Measurements from ENCODE around the gene CDK5RAP2. TPM values are rescaled to one million over a fixed set of nuclear protein-coding genes. Genes with fewer than 3 reads are reported as not detected.

The CDK5RAP2 gene
- total RNA-seq, 1 donor from 2014 or later, result 80.0 TPM

- no peak for TF ChIP-seq CTCF (IDR thresholded peaks at IDR 0.05)
- H3K27me3 Mint-ChIP-seq, result peaks cover 1% of the 10 kb centered on the region
- no peak overlapping the region for H3K27ac Mint-ChIP-seq
- ChIA-PET POLR2A (no interaction called here), CTCF (no interaction called here)
- ATAC-seq (ENCODE audit: low read depth) (no peak), DNase-seq (no peak)
- H3K9me3 Mint-ChIP-seq, result no peaks in the 10 kb centered on the region
- no peaks in the 10 kb centered on the region for H3K36me3 Mint-ChIP-seq (ENCODE audit: low read depth)
- H3K4me1 Mint-ChIP-seq, result no peaks in the 10 kb centered on the region
- H3K4me3 Mint-ChIP-seq, result no peak overlapping the region
- intact Hi-C loops (cut with micrococcal nuclease), result no loop called here
Observed at GRCh38 chr9:120362446-120362845, 217.5 kb downstream of the CDK5RAP2 start.

- peaks cover 1% of the 10 kb centered on the region for H3K27me3 Mint-ChIP-seq
- no peaks in the 10 kb centered on the region for H3K36me3 Mint-ChIP-seq (ENCODE audit: low read depth)
- TF ChIP-seq CTCF (IDR thresholded peaks at IDR 0.05), result no peak
- DNase-seq (no peak), ATAC-seq (ENCODE audit: low read depth) (no peak)
- intact Hi-C loops (cut with micrococcal nuclease), result no loop called here
- H3K4me3 Mint-ChIP-seq, result no peak overlapping the region
- CTCF ChIA-PET, result no interaction called here
- POLR2A ChIA-PET, result no interaction called here
- no peak overlapping the region for H3K27ac Mint-ChIP-seq
- no peaks in the 10 kb centered on the region for H3K4me1 Mint-ChIP-seq
- H3K9me3 Mint-ChIP-seq, result no peaks in the 10 kb centered on the region
Observed at GRCh38 chr9:120361551-120361950, 218.4 kb downstream of the CDK5RAP2 start.

GRCh38 chr9:120360510-120360909 lies 219.5 kb downstream of the CDK5RAP2 start:
- no peak overlapping the region for H3K27ac Mint-ChIP-seq
- H3K36me3 Mint-ChIP-seq (ENCODE audit: low read depth), result no peaks in the 10 kb centered on the region
- peaks cover 1% of the 10 kb centered on the region for H3K27me3 Mint-ChIP-seq
- H3K9me3 Mint-ChIP-seq, result no peaks in the 10 kb centered on the region
- ChIA-PET CTCF (no interaction called here), POLR2A (no interaction called here)
- no peak for TF ChIP-seq CTCF (IDR thresholded peaks at IDR 0.05)
- intact Hi-C loops (cut with micrococcal nuclease), result no loop called here
- ATAC-seq (ENCODE audit: low read depth) (no peak), DNase-seq (no peak)
- H3K4me3 Mint-ChIP-seq, result no peak overlapping the region
- H3K4me1 Mint-ChIP-seq, result no peaks in the 10 kb centered on the region

- no peak for ATAC-seq (ENCODE audit: low read depth)
- Mint-ChIP-seq H3K36me3 (ENCODE audit: low read depth) (no peaks in the 10 kb centered on the region), H3K4me1 (no peaks in the 10 kb centered on the region), H3K9me3 (no peaks in the 10 kb centered on the region), H3K27me3 (peaks cover 1% of the 10 kb centered on the region), H3K27ac (no peak overlapping the region), H3K4me3 (no peak overlapping the region)
- intact Hi-C loops (cut with micrococcal nuclease), result no loop called here
- ChIA-PET POLR2A (no interaction called here), CTCF (no interaction called here)
- no peak for TF ChIP-seq CTCF (IDR thresholded peaks at IDR 0.05)
- DNase-seq, result no peak
Observed at GRCh38 chr9:120360046-120360445, 219.9 kb downstream of the CDK5RAP2 start.

GRCh38 chr9:120358877-120359276 lies 221.1 kb downstream of the CDK5RAP2 start:
- no peaks in the 10 kb centered on the region for H3K36me3 Mint-ChIP-seq (ENCODE audit: low read depth)
- intact Hi-C loops (cut with micrococcal nuclease), result no loop called here
- no peak overlapping the region for H3K4me3 Mint-ChIP-seq
- DNase-seq, result no peak
- no peak for TF ChIP-seq CTCF (IDR thresholded peaks at IDR 0.05)
- H3K4me1 Mint-ChIP-seq, result no peaks in the 10 kb centered on the region
- no peak overlapping the region for H3K27ac Mint-ChIP-seq
- H3K9me3 Mint-ChIP-seq, result no peaks in the 10 kb centered on the region
- peaks cover 1% of the 10 kb centered on the region for H3K27me3 Mint-ChIP-seq
- ChIA-PET POLR2A (no interaction called here), CTCF (no interaction called here)
- no peak for ATAC-seq (ENCODE audit: low read depth)
